GM18519 (cell line): ENCODE data around the gene KDM2A.
"Not testable (repeated sequence)": the region's sequence is repeated elsewhere in the genome, so short reads cannot be mapped to it uniquely, and the experiment has no call there.

Source experiments
- ATAC-seq: cut with Tn5 transposase; IDR thresholded peaks from one replicate; pipeline ENCODE4 v1.9.1; 2021; ENCODE audit warnings: mild to moderate bottlenecking, moderate library complexity; ENCODE audit not compliant: unreplicated experiment, low FRiP score

KDM2A gene

GRCh38 chr11:67255353-67255752 is 136.3 kb downstream of the KDM2A start:
- no peak for ATAC-seq

GRCh38 chr11:67255864-67256263 is 136.8 kb downstream of the KDM2A start:
- ATAC-seq = no peak

DNA sequence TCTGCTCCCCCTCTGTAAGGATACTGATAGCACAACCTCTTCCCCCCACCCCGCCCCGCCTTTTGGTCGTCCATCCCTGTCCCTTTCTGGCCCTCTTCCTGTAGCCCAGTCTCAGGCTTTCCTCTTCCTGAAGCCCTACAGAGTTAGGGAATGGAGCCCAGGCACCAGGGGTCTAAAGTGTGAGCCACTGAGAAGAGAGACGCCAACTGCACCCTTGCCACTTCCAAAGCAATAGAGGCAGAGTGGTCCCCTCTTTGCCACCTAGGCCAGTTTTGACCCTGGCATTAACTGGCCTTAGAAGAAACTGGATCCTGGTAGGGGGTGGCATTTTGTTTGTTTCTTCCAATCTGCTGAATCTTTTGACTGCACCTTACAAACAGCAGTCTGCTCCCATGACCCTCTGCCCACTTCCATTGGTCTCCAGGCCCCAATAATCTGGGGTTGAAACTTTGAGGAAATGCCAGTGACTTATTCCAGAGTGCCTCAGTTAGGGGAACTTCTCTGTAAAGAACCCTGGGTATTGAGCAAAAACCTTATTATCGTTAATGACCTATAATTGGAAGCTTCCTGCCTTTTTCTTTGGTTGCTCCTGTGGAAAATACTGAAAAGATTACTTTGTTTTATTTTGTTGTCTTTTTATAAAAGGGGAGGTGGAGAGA is 137.5 kb downstream of the KDM2A start:
- no peak for ATAC-seq

DNA sequence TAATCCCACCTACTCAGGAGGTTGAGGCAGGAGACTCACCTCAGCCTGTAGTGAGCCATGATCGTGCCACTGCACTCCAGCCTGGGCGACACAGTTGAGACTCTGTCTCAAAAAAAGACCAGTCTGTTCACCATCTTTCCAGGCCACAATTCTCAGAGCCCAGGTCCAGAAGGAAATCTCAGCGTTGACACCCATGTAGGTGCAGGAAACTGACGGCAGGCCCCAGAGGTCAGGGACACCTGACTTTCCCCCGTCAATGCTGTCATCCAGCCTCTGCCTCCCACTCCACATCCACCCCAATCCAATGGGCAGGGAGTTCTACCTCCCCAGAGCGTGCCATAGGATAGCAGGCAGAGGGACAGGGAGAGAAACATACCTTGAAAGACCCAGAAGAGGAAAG is 141.3 kb downstream of the KDM2A start:
- no peak for ATAC-seq

DNA sequence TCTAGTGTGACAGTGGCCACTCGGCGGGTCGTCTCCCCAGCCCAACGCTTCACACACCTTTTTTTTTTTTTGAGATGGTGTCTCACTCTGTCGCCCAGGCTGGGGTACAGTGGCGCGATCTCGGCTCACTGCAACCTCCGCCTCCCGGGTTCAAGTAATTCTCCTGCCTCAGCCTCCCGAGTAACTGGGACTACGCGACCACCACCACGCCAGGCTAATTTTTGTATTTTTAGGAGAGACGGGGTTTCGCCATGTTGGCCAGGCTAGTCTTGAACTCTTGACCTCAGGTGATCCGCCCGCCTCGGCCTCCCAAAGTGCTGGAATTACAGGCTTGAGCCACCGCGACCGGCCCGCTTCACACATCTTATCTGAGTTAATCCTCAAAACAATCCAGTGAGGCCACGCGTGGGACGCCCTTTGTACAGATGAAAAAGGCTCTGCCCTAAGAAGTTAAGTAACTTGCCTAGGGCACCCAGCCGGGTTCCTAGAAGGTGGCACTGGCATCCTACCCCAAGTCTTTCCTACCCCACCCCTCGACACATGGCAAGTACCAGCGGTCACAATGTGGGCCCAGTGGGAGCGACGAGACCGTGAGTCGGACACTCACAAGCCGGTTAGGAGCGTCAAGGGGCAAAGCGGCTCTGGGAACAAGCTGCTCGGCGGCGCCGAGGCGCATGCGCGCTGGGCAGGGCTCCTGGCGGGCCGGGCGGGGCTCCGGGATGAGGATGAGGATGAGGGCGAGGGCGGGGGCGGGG is 142.0 kb downstream of the KDM2A start:
- ATAC-seq = not testable (repeated sequence)

GRCh38 chr11:67261640-67261945 is 142.5 kb downstream of the KDM2A start:
- ATAC-seq = no peak

GRCh38 chr11:67261946-67262681 is 143.1 kb downstream of the KDM2A start:
- no peak for ATAC-seq

- ATAC-seq = no peak
Measured at GRCh38 chr11:67262731-67263675, 143.9 kb downstream of the KDM2A start.

DNA sequence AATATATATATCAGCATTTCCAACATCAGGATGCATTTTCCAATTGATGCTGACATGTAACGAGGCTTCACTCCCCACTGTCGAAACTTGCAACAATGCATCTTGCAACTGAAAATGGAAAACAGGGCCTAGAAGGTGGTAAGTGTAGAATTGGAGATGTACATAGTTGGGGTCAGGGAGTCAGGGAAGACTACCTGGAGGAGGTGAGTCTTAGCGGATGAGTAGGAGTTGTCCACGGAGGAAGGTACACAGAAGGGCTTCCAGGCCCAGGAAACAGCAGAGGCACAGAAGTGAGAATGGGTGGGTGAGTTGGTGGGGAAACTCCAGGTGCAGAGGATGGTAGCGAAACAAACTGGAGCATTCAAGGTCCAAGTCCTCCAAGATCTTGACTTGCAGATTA is 145.2 kb downstream of the KDM2A start:
- no peak for ATAC-seq

DNA sequence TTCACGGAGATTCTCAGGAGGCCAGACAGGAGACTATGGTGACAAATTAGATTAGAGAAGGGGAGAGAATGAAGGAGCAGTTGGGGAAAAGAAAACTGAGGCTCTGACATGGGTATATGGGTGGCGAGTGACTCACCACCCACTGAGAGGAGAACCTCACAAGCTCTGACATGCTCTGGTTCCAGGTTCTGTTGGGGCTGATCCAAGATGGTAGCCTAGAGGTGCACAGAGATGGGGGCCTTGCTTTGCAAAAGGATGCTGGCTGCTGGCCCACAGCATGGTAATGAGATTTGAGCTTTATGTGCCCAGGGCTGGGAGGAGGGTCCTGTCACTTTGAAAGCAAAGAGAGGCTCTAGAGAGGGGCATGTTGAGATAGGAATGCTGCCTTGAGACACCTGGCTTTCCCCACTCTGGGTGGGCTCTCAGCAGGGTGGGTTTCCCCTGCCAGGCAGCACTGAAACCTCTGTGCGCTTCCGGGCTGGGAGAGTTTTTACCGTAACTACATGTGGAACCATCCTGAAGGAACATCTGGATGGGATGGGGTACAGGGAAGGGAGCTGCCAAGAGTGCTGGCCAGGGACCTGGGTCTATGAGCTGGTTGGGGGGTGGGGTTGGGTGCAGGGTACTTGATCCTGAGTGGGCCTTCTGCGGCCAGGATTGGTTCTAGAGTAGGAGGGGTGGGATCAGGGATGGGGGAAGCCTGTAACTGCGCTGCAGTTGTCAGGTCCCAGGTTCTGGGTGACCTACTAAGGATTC is 146.0 kb downstream of the KDM2A start:
- no peak for ATAC-seq

- no peak for ATAC-seq
Measured at GRCh38 chr11:67265633-67266448, 146.8 kb downstream of the KDM2A start.

- no peak for ATAC-seq
Measured at GRCh38 chr11:67266449-67267187, 147.6 kb downstream of the KDM2A start, which contains the start of gene GRK2. Gene GRK2, plus strand, starts transcription at chr11:67266473. Its CDS starts 227 bp downstream, at chr11:67266700.

DNA sequence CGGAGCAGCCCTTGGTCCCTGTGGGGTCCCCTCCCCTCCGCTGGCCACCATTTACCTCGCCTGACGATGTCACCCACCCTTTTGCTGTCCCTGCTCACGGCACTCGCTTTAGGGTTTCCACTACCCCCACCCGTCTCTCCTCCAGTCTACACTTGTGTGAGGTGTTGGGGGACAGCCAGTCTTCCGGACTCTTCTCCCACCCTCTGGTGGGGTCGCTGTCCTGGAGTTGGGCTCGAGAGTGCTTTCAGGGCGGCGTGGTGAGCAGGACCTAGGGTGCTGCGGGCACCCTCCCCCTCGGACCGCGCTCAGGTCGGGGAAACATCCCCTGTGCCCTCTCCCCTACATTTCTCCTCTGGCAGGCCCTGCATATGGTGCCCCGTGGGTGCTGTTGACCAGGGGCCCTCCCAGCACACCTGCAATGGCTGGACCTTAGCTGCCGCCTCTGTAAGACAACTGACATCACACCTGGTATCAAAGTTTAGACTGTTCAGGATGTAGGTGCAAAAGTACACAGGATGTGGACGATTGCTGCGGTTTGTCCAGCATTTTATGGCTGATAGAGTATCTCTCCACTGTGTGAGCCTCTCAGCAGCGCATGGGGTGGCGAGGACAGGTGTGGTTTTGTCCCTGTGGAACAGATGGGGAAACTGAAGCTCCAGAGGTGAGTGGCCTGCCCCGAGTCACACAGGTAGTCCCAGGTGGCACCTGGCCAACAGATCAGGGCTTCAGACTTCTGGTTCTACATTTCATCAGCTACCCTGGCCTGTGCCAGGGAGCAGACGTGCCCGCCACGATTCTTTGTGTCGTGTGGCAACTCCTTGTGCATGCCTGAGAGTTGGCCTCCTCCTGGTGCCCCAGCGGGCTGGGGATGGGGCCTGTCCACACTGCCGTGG is 148.4 kb downstream of the KDM2A start:
- ATAC-seq = no peak

DNA sequence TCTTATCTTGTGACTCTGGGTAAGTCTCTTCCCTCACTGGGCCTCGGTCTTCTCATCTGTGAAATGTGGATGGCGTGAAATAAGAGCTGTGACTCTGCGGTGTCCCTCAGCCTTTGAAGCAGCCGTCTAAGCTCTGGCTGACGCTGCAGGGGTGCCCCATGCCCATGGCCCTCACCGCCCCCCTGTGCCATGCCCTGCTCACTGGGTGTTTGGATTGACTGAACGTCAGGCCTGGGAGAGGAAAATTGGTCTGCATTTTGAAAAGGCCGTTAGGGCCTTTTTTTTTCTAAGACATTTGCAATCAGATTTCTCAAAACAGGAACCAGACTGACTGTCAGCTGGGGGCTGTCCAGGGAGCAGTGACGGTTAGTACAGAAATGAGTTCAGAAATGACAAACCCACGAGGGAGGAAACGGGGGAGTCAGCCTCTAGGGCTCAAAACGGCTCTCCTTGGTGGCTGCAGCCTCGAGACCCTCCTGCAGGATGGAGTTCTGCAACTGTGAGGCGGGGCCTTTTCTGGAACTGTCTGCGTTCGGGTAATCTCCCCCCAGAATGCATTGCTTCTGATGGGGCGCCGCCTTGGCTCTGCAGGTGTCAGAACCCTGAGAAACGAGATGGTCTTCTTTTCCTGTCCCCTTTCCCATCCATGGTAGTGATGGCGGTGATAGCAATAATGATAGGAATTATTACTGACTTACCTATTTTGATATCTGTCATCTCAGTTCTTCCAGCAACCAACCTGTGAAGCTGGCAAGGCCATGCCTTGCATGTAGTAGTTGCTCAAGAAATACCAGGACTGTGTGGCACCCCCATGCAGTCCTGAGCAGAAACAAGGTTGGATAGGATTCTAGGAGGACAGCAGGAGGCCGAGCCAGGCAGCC is 149.3 kb downstream of the KDM2A start:
- no peak for ATAC-seq

- no peak for ATAC-seq
Measured at GRCh38 chr11:67268962-67269268, 149.9 kb downstream of the KDM2A start.

DNA sequence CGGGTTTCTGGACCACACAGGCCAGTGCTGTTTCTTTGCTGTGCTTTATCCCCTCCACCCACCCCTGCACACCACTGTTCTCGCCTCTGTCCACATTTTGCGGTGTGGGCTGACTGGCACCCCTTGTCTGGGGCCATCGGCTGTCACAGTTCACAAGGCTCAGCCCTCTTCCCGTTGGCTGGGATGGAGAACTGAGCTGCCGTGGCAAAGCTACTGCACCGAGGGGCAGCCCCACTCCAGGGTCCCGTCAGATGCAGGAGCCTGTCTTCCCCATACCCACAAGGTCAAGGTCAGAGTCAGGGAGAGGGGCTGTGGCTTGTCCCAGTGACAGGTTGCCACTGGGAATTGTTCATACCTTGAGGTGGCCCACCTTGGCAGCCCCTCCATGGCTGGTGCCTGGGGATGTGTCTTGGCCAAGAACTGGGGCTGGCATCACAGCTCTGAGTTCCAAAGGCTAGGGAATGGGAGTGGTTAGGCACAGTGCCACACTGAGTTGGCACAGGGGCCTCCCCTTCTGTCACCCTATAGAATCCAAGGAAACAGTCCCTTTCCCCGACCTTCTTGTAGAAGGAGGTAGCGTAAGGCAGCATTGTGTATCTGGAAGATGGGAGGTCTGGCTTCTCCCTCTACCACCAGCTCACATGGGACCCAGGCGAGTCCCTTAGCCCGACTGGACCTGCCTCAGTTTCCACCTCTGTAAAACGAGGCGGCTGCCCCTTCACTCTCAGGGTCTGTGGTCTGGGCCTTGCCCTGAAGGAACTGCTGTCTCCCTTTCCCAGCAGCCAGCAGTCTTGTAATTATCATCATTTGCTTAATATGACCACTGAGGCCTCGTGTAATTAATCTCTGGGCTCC is 150.6 kb downstream of the KDM2A start:
- no peak for ATAC-seq
